HepG2 (cell line): Measurements from ENCODE around the gene ABCF1. TPM values are rescaled to one million over a fixed set of nuclear protein-coding genes. Genes with fewer than 3 reads are reported as not detected.

ENCODE experiments used
- ARHGAP35 ChIP-seq: sonication (generic); formaldehyde crosslinking; IDR thresholded peaks from 2 replicates; pipeline ENCODE4 v1.9.0; 2022; ENCODE audit warnings: mild to moderate bottlenecking, inconsistent platforms, moderate library complexity, missing genetic modification reagents, borderline replicate concordance
- BRCA1 ChIP-seq: sonication (generic); formaldehyde crosslinking; IDR thresholded peaks from 2 replicates; pipeline ENCODE4 v1.4.0; 2020; ENCODE audit warnings: missing genetic modification reagents
- DPF2 ChIP-seq: sonication (generic); formaldehyde crosslinking; IDR thresholded peaks from 2 replicates; pipeline ENCODE4 v1.4.0; 2020; ENCODE audit warnings: mild to moderate bottlenecking, low read depth, missing genetic modification reagents, borderline replicate concordance
- FOXA1 ChIP-seq, 2 experiments: fragments of 450-650 bp in 1 of 2; sonication (generic) in 1 of 2; formaldehyde crosslinking in 1 of 2; IDR thresholded peaks; 2 replicates each; pipeline versions ENCODE4 v1.4.0 to v1.6.1; 2016 to 2020; ENCODE audit warnings: missing genetic modification reagents in 1 of 2
- GABPA ChIP-seq, 2 experiments: IDR thresholded peaks; 2 replicates each; pipeline ENCODE4 v1.6.1; 2011 to 2016; ENCODE audit warnings: low read depth in 2 of 2, low read length in 1 of 2, missing biosample characterization in 1 of 2, missing genetic modification characterization in 1 of 2
- HMG20B ChIP-seq: conservative IDR thresholded peaks from 2 replicates; pipeline ENCODE4 v1.6.1; 2016; ENCODE audit warnings: missing genetic modification reagents, missing compliant biosample characterization
- HOXA5 ChIP-seq: sonication (generic); formaldehyde crosslinking; IDR thresholded peaks from 2 replicates; pipeline ENCODE4 v1.4.0; 2020; ENCODE audit warnings: missing genetic modification reagents
- KAT8 ChIP-seq: IDR thresholded peaks from 2 replicates; pipeline ENCODE4 v1.6.1; 2016; ENCODE audit warnings: missing genetic modification reagents, missing compliant biosample characterization
- MTF1 ChIP-seq: sonication (generic); formaldehyde crosslinking; IDR thresholded peaks from 2 replicates; pipeline ENCODE4 v1.5.0; 2020; ENCODE audit warnings: missing genetic modification reagents
- NCOA5 ChIP-seq: sonication (generic); formaldehyde crosslinking; IDR thresholded peaks from 2 replicates; pipeline ENCODE4 v1.4.0; 2020; ENCODE audit warnings: missing genetic modification reagents
- NFKB2 ChIP-seq: sonication (generic); formaldehyde crosslinking; IDR thresholded peaks from 2 replicates; pipeline ENCODE4 v1.4.0; 2020; ENCODE audit warnings: missing genetic modification reagents, borderline replicate concordance
- ZNF234 ChIP-seq: sonication (generic); formaldehyde crosslinking; conservative IDR thresholded peaks from 2 replicates; pipeline ENCODE4 v1.5.1; 2020; ENCODE audit warnings: mild to moderate bottlenecking, missing genetic modification reagents
- ZNF598 ChIP-seq: sonication (generic); formaldehyde crosslinking; IDR thresholded peaks from 2 replicates; pipeline ENCODE4 v1.5.1; 2020; ENCODE audit warnings: mild to moderate bottlenecking, missing genetic modification reagents, borderline replicate concordance
- polyA plus RNA-seq, 8 experiments: library from polyadenylated mRNA; depleted of rRNA in 3 of 8; stranded (reverse) in 7 of 8; unstranded in 1 of 8; fragments of >200 nt; fragmentation: Illumina TruSeq in 4 of 8; extraction: Trizol in 4 of 8; gene quantifications; 2 replicates each; pipeline versions ENCODE4 v1.2.1 to v1.2.3, GENCODE V29; 2011 to 2016; ENCODE audit warnings: low read depth in 4 of 8, missing spikeins in 1 of 8, mixed read lengths in 1 of 8; ENCODE audit not compliant: insufficient read depth in 1 of 8
- total RNA-seq, 5 experiments: library from RNA; depleted of rRNA; stranded (reverse); fragments of >200 nt; fragmentation: Illumina TruSeq; extraction: Trizol; gene quantifications; 2 replicates each; pipeline ENCODE4 v1.2.3, GENCODE V29; 2016; ENCODE audit warnings: low read depth in 1 of 5
- TF ChIP-seq, protein P1 (sequence below): sonication (generic); formaldehyde crosslinking; IDR thresholded peaks from 2 replicates; pipeline ENCODE4 v1.5.0; 2020; ENCODE audit warnings: missing genetic modification reagents
- TF ChIP-seq, protein P2 (sequence below): sonication (generic); formaldehyde crosslinking; IDR thresholded peaks from 2 replicates; pipeline ENCODE4 v1.8.0; 2022; ENCODE audit warnings: missing genetic modification reagents, mild to moderate bottlenecking, borderline replicate concordance
- TF ChIP-seq, protein P3 (sequence below): IDR thresholded peaks from 2 replicates; pipeline ENCODE4 v1.6.1; 2016; ENCODE audit warnings: mild to moderate bottlenecking
- TF ChIP-seq, protein P4 (sequence below): sonication (generic); formaldehyde crosslinking; IDR thresholded peaks from 2 replicates; pipeline ENCODE4 v1.4.0; 2020; ENCODE audit warnings: mild to moderate bottlenecking, missing genetic modification reagents

Gene ABCF1
- total and polyA plus RNA-seq, 2 of the 13 experiments (the other 11 are each of a cell fraction or from before 2014, with no cell fraction given): 25.4 to 98.9 TPM

DNA sequence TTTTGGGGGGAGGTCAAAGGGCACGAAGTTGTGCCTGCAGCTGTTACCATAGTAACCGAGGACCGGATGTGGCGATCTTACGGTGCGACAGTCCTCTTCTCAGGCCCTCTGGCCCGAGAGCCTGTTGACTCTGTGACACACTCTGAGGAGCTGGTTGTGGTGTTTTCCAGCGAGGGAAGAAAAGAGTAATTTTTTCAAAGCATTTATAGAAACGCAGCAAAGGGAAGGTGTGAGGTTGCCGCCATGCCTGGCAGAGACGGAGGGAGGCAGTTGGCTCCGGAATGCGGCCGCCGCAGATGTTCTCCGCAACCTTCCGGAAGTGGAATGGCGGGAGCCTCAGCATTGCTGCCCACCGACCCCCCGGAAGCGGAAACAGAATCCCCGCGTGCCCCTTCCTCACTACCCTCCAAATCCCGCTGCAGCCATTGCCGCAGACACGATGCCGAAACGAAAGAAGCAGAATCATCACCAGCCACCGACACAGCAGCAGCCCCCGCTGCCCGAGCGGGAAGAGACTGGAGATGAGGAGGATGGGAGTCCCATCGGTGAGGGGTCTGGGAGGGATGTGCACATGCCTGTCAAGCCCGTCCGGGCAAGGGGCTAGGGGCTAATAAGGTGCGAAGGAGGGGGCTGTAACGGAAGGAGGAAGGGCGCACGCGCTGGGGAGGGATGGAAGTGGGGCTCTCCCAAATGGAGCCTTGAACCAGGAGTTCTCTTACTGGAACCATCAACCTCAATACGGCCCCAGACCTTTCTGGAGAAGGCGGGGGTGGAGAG is 14.1 kb upstream of the ABCF1 start, which contains the start of gene PRR3 (continued):
- TF ChIP-seq ARHGAP35 (CRISPR knock-in tag) (peak; percentile 94; the same call in 1 of the 2 replicates), GABPA (IDR thresholded peaks at IDR 0.05; ENCODE audit: low read depth, low read length) (peak; percentile 86), GABPA (CRISPR knock-in tag; IDR thresholded peaks at IDR 0.05; ENCODE audit: low read depth) (peak; percentile 99), HOXA5 (CRISPR knock-in tag) (no peak), ZNF598 (CRISPR knock-in tag) (peak; percentile 99; the same call in 1 of the 2 replicates), HMG20B (CRISPR knock-in tag) (0 out of 2 replicates have a peak, but pooled peaks have one; percentile 11), KAT8 (CRISPR knock-in tag) (peak; percentile 98), BRCA1 (no peak), FOXA1 (IDR thresholded peaks at IDR 0.05) (no peak), FOXA1 (CRISPR knock-in tag; IDR thresholded peaks at IDR 0.05) (peak; percentile 84), DPF2 (no peak), NCOA5 (CRISPR knock-in tag) (no peak), MTF1 (no peak; the same call in 1 of the 2 replicates), ZNF234 (CRISPR knock-in tag) (0 out of 2 replicates have a peak, but pooled peaks have one; percentile 79), NFKB2 (CRISPR knock-in tag) (peak; percentile 93)
- TF ChIP-seq, protein P1, sequence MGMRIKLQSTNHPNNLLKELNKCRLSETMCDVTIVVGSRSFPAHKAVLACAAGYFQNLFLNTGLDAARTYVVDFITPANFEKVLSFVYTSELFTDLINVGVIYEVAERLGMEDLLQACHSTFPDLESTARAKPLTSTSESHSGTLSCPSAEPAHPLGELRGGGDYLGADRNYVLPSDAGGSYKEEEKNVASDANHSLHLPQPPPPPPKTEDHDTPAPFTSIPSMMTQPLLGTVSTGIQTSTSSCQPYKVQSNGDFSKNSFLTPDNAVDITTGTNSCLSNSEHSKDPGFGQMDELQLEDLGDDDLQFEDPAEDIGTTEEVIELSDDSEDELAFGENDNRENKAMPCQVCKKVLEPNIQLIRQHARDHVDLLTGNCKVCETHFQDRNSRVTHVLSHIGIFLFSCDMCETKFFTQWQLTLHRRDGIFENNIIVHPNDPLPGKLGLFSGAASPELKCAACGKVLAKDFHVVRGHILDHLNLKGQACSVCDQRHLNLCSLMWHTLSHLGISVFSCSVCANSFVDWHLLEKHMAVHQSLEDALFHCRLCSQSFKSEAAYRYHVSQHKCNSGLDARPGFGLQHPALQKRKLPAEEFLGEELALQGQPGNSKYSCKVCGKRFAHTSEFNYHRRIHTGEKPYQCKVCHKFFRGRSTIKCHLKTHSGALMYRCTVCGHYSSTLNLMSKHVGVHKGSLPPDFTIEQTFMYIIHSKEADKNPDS (CRISPR knock-in tag): 0 out of 2 replicates have a peak, but pooled peaks have one; percentile 23
- TF ChIP-seq, protein P2, sequence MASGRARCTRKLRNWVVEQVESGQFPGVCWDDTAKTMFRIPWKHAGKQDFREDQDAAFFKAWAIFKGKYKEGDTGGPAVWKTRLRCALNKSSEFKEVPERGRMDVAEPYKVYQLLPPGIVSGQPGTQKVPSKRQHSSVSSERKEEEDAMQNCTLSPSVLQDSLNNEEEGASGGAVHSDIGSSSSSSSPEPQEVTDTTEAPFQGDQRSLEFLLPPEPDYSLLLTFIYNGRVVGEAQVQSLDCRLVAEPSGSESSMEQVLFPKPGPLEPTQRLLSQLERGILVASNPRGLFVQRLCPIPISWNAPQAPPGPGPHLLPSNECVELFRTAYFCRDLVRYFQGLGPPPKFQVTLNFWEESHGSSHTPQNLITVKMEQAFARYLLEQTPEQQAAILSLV: peak; percentile 96
- TF ChIP-seq, protein P3, sequence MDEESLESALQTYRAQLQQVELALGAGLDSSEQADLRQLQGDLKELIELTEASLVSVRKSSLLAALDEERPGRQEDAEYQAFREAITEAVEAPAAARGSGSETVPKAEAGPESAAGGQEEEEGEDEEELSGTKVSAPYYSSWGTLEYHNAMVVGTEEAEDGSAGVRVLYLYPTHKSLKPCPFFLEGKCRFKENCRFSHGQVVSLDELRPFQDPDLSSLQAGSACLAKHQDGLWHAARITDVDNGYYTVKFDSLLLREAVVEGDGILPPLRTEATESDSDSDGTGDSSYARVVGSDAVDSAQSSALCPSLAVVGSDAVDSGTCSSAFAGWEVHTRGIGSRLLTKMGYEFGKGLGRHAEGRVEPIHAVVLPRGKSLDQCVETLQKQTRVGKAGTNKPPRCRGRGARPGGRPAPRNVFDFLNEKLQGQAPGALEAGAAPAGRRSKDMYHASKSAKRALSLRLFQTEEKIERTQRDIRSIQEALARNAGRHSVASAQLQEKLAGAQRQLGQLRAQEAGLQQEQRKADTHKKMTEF: peak; percentile 84; the same call in 1 of the 2 replicates
- TF ChIP-seq, protein P4, sequence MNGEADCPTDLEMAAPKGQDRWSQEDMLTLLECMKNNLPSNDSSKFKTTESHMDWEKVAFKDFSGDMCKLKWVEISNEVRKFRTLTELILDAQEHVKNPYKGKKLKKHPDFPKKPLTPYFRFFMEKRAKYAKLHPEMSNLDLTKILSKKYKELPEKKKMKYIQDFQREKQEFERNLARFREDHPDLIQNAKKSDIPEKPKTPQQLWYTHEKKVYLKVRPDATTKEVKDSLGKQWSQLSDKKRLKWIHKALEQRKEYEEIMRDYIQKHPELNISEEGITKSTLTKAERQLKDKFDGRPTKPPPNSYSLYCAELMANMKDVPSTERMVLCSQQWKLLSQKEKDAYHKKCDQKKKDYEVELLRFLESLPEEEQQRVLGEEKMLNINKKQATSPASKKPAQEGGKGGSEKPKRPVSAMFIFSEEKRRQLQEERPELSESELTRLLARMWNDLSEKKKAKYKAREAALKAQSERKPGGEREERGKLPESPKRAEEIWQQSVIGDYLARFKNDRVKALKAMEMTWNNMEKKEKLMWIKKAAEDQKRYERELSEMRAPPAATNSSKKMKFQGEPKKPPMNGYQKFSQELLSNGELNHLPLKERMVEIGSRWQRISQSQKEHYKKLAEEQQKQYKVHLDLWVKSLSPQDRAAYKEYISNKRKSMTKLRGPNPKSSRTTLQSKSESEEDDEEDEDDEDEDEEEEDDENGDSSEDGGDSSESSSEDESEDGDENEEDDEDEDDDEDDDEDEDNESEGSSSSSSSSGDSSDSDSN: peak; percentile 77
